HepG2 (cell line): ENCODE data around the gene MLST8.

ENCODE experiments used
- CHD4 ChIP-seq: fragments of 200-600 bp; sonication (generic); IDR thresholded peaks from 2 replicates; pipeline ENCODE4 v1.7.0; 2017; ENCODE audit warnings: mild to moderate bottlenecking, low read length, borderline replicate concordance
- DNMT1 ChIP-seq: sonication (generic); formaldehyde crosslinking; IDR thresholded peaks from 2 replicates; pipeline ENCODE4 v1.5.1; 2020; ENCODE audit warnings: mild to moderate bottlenecking, missing genetic modification reagents
- HDAC6 ChIP-seq: fragments of 200-600 bp; sonication (generic); IDR thresholded peaks from 2 replicates; pipeline ENCODE4 v1.7.0; 2017; ENCODE audit warnings: mild to moderate bottlenecking, antibody characterized with exemption, low read length, low read depth
- JUNB ChIP-seq: sonication (generic); formaldehyde crosslinking; IDR thresholded peaks from 2 replicates; pipeline ENCODE4 v1.8.0; 2022; ENCODE audit warnings: missing genetic modification reagents, mild to moderate bottlenecking, borderline replicate concordance
- NKX3-1 ChIP-seq: sonication (generic); formaldehyde crosslinking; IDR thresholded peaks from 2 replicates; pipeline ENCODE4 v1.5.0; 2020; ENCODE audit warnings: missing genetic modification reagents
- PRDM10 ChIP-seq: sonication (generic); formaldehyde crosslinking; IDR thresholded peaks from 2 replicates; pipeline ENCODE4 v1.4.0; 2020; ENCODE audit warnings: low read depth, missing genetic modification reagents
- SIX1 ChIP-seq: sonication (generic); formaldehyde crosslinking; IDR thresholded peaks from 2 replicates; pipeline ENCODE4 v1.4.0; 2020; ENCODE audit warnings: missing genetic modification reagents, borderline replicate concordance
- SMAD3 ChIP-seq: sonication (generic); formaldehyde crosslinking; IDR thresholded peaks from 2 replicates; pipeline ENCODE4 v1.4.0; 2020; ENCODE audit warnings: missing genetic modification reagents
- ZKSCAN1 ChIP-seq: fragments of 150-350 bp; IDR thresholded peaks from 2 replicates; pipeline ENCODE4 v1.6.1; 2014; ENCODE audit warnings: low read length
- ZNF510 ChIP-seq: sonication (generic); formaldehyde crosslinking; IDR thresholded peaks from 2 replicates; pipeline ENCODE4 v1.4.0; 2020; ENCODE audit warnings: low read depth, mild to moderate bottlenecking, missing genetic modification reagents
- TF ChIP-seq, protein P1 (sequence below), 2 experiments: sonication (generic) in 1 of 2; formaldehyde crosslinking in 1 of 2; IDR thresholded peaks; 2 replicates each; pipeline versions ENCODE4 v1.4.0 to v1.6.1; 2018 to 2020; ENCODE audit warnings: missing genetic modification reagents in 2 of 2, borderline replicate concordance in 1 of 2, low read depth in 1 of 2, mild to moderate bottlenecking in 1 of 2, missing biosample characterization in 1 of 2
- TF ChIP-seq, protein P2 (sequence below): sonication (generic); formaldehyde crosslinking; IDR thresholded peaks from 2 replicates; pipeline ENCODE4 v1.5.0; 2020; ENCODE audit warnings: missing genetic modification reagents

- TF ChIP-seq SIX1 (CRISPR knock-in tag) (no peak), DNMT1 (no peak), ZNF510 (CRISPR knock-in tag) (no peak), SMAD3 (CRISPR knock-in tag) (no peak), HDAC6 (no peak), JUNB (no peak), NKX3-1 (CRISPR knock-in tag) (no peak), CHD4 (no peak), ZKSCAN1 (no peak), PRDM10 (CRISPR knock-in tag) (no peak)
- TF ChIP-seq, protein P1, sequence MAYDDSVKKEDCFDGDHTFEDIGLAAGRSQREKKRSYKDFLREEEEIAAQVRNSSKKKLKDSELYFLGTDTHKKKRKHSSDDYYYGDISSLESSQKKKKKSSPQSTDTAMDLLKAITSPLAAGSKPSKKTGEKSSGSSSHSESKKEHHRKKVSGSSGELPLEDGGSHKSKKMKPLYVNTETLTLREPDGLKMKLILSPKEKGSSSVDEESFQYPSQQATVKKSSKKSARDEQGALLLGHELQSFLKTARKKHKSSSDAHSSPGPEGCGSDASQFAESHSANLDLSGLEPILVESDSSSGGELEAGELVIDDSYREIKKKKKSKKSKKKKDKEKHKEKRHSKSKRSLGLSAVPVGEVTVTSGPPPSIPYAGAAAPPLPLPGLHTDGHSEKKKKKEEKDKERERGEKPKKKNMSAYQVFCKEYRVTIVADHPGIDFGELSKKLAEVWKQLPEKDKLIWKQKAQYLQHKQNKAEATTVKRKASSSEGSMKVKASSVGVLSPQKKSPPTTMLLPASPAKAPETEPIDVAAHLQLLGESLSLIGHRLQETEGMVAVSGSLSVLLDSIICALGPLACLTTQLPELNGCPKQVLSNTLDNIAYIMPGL (CRISPR knock-in tag; IDR thresholded peaks at IDR 0.05; ENCODE audit: borderline replicate concordance in 1 of 2, low read depth in 1 of 2) = no peak
- TF ChIP-seq, protein P2, sequence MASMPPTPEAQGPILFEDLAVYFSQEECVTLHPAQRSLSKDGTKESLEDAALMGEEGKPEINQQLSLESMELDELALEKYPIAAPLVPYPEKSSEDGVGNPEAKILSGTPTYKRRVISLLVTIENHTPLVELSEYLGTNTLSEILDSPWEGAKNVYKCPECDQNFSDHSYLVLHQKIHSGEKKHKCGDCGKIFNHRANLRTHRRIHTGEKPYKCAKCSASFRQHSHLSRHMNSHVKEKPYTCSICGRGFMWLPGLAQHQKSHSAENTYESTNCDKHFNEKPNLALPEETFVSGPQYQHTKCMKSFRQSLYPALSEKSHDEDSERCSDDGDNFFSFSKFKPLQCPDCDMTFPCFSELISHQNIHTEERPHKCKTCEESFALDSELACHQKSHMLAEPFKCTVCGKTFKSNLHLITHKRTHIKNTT (CRISPR knock-in tag) = no peak
Observed at GRCh38 chr16:2200313-2200712, 4.9 kb upstream of the MLST8 start.
